ENCODE measurements around the gene OSBP2.
A peak's percentile ranks its signal among the peaks of the same experiment; 100 is the strongest.

OSBP2 gene

DNA sequence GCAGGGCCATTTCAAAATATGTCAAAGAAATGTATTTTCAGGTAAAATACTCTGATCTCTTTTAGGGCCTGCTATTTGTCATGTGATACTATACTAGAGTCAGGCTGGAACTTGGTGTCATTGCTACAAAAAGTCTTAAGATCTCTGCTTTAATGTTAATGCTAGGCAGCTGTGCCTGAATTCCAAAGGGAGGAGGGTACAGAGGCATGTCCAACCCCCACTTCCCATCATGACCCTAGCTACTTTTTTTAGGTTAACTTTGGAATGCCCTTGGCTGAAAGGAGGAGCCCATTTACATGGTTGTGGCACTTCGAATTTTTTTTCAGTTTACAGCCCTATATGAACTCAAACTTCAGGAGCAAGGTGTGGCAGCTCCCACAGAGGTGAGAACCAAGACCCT is 58.1 kb downstream of the OSBP2 start:
- TF ChIP-seq, protein P1, sequence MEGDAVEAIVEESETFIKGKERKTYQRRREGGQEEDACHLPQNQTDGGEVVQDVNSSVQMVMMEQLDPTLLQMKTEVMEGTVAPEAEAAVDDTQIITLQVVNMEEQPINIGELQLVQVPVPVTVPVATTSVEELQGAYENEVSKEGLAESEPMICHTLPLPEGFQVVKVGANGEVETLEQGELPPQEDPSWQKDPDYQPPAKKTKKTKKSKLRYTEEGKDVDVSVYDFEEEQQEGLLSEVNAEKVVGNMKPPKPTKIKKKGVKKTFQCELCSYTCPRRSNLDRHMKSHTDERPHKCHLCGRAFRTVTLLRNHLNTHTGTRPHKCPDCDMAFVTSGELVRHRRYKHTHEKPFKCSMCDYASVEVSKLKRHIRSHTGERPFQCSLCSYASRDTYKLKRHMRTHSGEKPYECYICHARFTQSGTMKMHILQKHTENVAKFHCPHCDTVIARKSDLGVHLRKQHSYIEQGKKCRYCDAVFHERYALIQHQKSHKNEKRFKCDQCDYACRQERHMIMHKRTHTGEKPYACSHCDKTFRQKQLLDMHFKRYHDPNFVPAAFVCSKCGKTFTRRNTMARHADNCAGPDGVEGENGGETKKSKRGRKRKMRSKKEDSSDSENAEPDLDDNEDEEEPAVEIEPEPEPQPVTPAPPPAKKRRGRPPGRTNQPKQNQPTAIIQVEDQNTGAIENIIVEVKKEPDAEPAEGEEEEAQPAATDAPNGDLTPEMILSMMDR (conservative IDR thresholded peaks at IDR 0.05; ENCODE audit: control insufficient read depth, insufficient read depth, low read depth, low read length), result no peak
- H3K4me3 ChIP-seq (ENCODE audit: control insufficient read depth, low read depth, low read length), result no peak overlapping the region
- DNase-seq (ENCODE audit: low read depth), result no peak

DNA sequence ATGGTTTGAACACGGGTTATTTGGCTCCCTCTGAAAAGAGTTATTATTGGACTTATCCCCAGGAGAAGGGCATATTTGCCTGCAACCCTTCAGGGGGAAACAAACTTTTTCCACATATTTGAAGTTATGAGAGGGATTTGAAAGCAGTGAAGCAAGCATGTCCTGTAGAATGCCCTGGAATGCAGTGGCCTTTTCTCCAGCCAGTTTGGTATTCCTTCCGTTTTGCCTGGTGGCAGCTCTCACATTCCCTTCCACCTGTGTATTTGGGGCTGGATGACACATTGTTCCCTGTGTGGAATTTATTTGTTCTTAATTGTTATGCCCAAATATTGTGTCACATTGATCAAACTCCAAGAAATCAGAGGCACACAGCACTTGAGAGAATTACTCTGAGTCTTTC is 59.0 kb downstream of the OSBP2 start:
- H3K4me3 ChIP-seq (ENCODE audit: control insufficient read depth, low read depth, low read length), result no peak overlapping the region
- TF ChIP-seq, protein P1 (conservative IDR thresholded peaks at IDR 0.05; ENCODE audit: control insufficient read depth, insufficient read depth, low read depth, low read length), result no peak
- DNase-seq (ENCODE audit: low read depth), result no peak

DNA sequence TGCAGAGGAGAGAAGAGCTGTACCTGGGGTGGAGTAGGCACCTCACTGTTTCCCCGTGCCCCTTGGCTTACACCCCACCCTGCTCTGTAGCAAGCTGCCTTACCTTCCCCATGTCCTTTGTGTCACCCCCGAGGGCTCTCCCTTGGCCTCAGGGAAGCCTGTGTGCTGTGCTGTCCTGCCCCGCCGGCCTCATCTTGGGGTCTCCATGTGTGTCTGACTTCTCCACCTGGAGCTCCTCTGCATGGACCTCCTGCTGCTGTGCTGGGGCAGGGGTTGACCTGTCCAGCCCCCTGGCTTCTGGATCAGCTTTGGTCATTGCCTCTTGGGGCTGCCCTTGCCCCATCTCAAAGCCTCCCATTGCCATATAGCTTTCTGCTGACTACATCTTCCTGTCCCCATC is 59.8 kb downstream of the OSBP2 start:
- no peak overlapping the region for H3K4me3 ChIP-seq (ENCODE audit: control insufficient read depth, low read depth, low read length)
- no peak for DNase-seq (ENCODE audit: low read depth)
- TF ChIP-seq, protein P1 (conservative IDR thresholded peaks at IDR 0.05; ENCODE audit: control insufficient read depth, insufficient read depth, low read depth, low read length), result no peak

DNA sequence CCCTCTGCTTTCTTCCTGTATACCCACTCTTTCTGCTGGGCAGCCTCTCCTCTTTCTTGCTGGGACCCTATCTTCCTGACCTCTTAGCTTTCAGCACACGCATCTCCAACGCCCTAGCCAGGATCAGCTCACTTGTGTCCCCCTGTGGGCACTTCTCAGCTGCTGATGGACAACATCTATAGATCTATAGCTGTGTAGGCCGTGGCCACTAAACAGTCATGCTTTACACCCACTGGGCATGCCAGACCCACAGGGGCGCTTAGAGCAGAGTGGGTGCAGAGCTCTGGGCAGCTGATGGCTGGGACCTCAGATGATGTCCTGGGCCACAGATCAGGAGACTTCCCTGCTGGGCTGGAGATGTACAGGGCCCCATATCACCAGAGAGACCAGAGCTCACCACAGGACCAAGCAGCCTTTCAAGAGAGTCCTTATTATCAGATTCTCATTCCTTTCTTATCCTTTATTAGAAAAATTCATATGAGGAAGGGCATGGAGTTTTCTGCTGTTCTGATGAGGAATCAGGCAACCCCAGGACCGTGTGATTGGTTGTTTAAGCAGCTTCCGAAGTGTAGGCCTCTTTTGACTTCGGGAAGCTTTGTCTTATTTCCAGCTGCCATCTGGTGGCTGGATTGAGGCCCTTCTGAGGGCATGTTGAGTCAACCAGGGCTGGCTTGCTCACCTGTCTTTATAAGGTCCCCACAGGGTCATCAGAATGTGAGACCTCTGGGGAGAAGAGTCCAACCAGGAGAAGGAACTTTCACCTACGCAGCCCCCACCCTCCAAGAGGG is 60.5 kb downstream of the OSBP2 start:
- DNase-seq (ENCODE audit: low read depth), result peak; percentile 85
- TF ChIP-seq, protein P1 (conservative IDR thresholded peaks at IDR 0.05; ENCODE audit: control insufficient read depth, insufficient read depth, low read depth, low read length), result peak; percentile 85
- H3K4me3 ChIP-seq (ENCODE audit: control insufficient read depth, low read depth, low read length), result no peak overlapping the region

DNA sequence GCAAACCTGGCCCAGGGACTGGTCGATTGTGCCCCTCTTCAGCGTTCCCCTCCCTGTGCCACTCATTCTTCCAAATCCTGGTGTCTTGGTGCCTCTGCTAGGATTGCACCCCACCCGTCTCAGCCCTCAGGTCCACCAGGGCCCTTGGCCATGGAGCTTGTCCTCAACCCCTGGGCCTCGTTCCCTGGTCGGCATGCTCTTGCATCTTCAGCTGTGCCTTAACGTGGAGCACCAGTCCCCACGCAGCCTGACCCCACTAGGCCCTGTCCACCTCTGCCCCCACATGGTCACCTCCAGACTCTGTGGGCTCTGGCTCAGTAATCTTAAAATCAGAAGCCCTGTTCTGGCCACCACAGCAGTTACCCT is 61.1 kb downstream of the OSBP2 start:
- H3K4me3 ChIP-seq (ENCODE audit: control insufficient read depth, low read depth, low read length), result no peak overlapping the region
- DNase-seq (ENCODE audit: low read depth), result no peak
- TF ChIP-seq, protein P1 (conservative IDR thresholded peaks at IDR 0.05; ENCODE audit: control insufficient read depth, insufficient read depth, low read depth, low read length), result no peak

DNA sequence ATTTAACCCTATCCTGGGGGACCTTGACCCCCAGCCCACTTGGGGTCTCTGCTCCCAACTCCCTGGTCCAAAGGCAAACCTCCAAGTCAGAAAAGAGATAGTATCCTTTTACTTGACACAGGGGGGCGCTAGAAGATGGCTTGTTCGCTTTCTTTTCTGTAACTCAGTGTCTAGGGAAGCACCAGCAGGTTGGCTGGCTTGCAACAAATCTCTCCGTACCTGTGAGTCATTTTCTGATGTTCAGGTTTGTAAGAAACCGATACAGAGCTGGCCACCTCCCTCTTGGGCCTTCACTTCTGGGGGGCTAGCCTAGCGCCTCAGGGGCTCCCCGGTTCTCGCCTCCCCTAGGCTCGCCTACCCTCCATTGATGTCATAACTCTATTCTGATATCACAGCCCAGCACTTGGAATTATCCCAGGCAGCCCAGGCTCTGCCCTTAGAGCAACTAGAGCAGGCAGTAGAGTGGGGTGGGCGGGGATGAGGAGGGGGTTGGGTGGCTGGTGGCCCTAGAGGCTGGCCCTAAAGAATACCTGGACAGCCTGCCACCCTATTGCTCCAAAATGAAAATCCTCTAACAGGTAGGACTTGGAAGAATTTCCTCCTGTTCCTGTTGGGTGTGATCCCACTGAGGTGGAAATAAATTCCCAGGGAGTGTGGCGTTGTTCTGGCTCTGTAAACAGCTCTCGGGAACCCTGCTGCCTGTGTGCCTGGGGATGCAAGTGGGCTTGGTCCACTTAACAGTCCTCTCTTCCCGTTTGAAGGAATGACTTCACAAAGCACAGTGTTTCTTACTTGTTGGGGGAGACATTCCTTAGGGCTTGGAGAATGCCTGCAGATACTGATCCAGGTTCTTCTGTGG is 69.4 kb downstream of the OSBP2 start:
- no peak overlapping the region for H3K4me3 ChIP-seq (ENCODE audit: control insufficient read depth, low read depth, low read length)
- peak; percentile 81 for DNase-seq (ENCODE audit: low read depth)
- TF ChIP-seq, protein P1 (conservative IDR thresholded peaks at IDR 0.05; ENCODE audit: control insufficient read depth, insufficient read depth, low read depth, low read length), result peak; percentile 73

All from fibroblast of mammary gland (primary cell).